Activated naive CD8-positive, alpha-beta T cell treated with anti-CD3 and anti-CD28 coated beads, Interleukin-2, amount 50 U/mL, for 24 hours (primary cell): ENCODE results near the gene BLTP3B.
A peak's percentile ranks its signal among the peaks of the same experiment; 100 is the strongest.

Experiments
- ATAC-seq: fragments of 150-1000 bp; cut with Tn5 transposase; one replicate; pipeline ENCODE4 v1.10.0; 2021
- DNase-seq: peaks from one replicate; pipeline ENCODE4 v3.0.0; 2021
- H3K27ac Mint-ChIP-seq: one replicate; pipeline ENCODE4 v1.8.0; 2021; ENCODE audit warnings: mild to moderate bottlenecking, mixed read lengths
- H3K27me3 Mint-ChIP-seq: one replicate; pipeline ENCODE4 v1.8.0; 2021; ENCODE audit warnings: mixed read lengths
- H3K36me3 Mint-ChIP-seq: one replicate; pipeline ENCODE4 v1.8.0; 2021; ENCODE audit warnings: low read depth, mixed read lengths
- H3K4me1 Mint-ChIP-seq: one replicate; pipeline ENCODE4 v1.8.0; 2021; ENCODE audit warnings: mixed read lengths
- H3K4me3 Mint-ChIP-seq: one replicate; pipeline ENCODE4 v1.8.0; 2021; ENCODE audit warnings: mild to moderate bottlenecking, moderate library complexity, mixed read lengths
- H3K9me3 Mint-ChIP-seq: one replicate; pipeline ENCODE4 v1.8.0; 2021; ENCODE audit warnings: mixed read lengths

BLTP3B gene

GRCh38 chr12:100146252-100146651 is 3.6 kb upstream of the BLTP3B start:
- H3K4me1 Mint-ChIP-seq = peaks cover 18% of the 10 kb centered on the region
- ATAC-seq (no peak), DNase-seq (no peak)
- H3K36me3 Mint-ChIP-seq = peaks cover 7% of the 10 kb centered on the region
- H3K4me3 Mint-ChIP-seq = no peak overlapping the region
- H3K27ac Mint-ChIP-seq = no peak overlapping the region
- H3K27me3 Mint-ChIP-seq = no peaks in the 10 kb centered on the region
- no peaks in the 10 kb centered on the region for H3K9me3 Mint-ChIP-seq

GRCh38 chr12:100145643-100146042 is 3.0 kb upstream of the BLTP3B start:
- H3K4me1 Mint-ChIP-seq = peaks cover 22% of the 10 kb centered on the region
- no peak overlapping the region for H3K27ac Mint-ChIP-seq
- no peaks in the 10 kb centered on the region for H3K27me3 Mint-ChIP-seq
- peaks cover 10% of the 10 kb centered on the region for H3K36me3 Mint-ChIP-seq
- no peak for ATAC-seq
- no peak overlapping the region for H3K4me3 Mint-ChIP-seq
- DNase-seq = no peak
- no peaks in the 10 kb centered on the region for H3K9me3 Mint-ChIP-seq

GRCh38 chr12:100141998-100142850 is 450 bp downstream of the BLTP3B start:
- peak; percentile 46 for ATAC-seq
- Mint-ChIP-seq H3K4me3 (peak overlapping the region; percentile 95), H3K27me3 (no peaks in the 10 kb centered on the region), H3K36me3 (peaks cover 26% of the 10 kb centered on the region), H3K4me1 (peaks cover 55% of the 10 kb centered on the region), H3K9me3 (no peaks in the 10 kb centered on the region), H3K27ac (peak overlapping the region; percentile 99)
- peak; percentile 50 for DNase-seq

GRCh38 chr12:100141666-100141997 is 1.0 kb downstream of the BLTP3B start:
- ATAC-seq = peak; percentile 72
- Mint-ChIP-seq H3K36me3 (peaks cover 29% of the 10 kb centered on the region), H3K4me1 (peaks cover 58% of the 10 kb centered on the region), H3K9me3 (no peaks in the 10 kb centered on the region), H3K27me3 (no peaks in the 10 kb centered on the region), H3K4me3 (peak overlapping the region; percentile 95), H3K27ac (peak overlapping the region; percentile 99)
- peak; percentile 20 for DNase-seq

GRCh38 chr12:100138803-100139098 is 3.9 kb downstream of the BLTP3B start:
- peaks cover 40% of the 10 kb centered on the region for H3K36me3 Mint-ChIP-seq
- no peak for ATAC-seq
- H3K27me3 Mint-ChIP-seq = no peaks in the 10 kb centered on the region
- no peaks in the 10 kb centered on the region for H3K9me3 Mint-ChIP-seq
- H3K27ac Mint-ChIP-seq = peak overlapping the region; percentile 59
- H3K4me3 Mint-ChIP-seq = peak overlapping the region; percentile 15
- H3K4me1 Mint-ChIP-seq = peaks cover 65% of the 10 kb centered on the region
- no peak for DNase-seq

- DNase-seq (no peak), ATAC-seq (no peak)
- Mint-ChIP-seq H3K36me3 (peaks cover 42% of the 10 kb centered on the region), H3K4me1 (peaks cover 62% of the 10 kb centered on the region), H3K27me3 (no peaks in the 10 kb centered on the region), H3K9me3 (no peaks in the 10 kb centered on the region), H3K4me3 (no peak overlapping the region), H3K27ac (peak overlapping the region; percentile 59)
Observed at GRCh38 chr12:100138048-100138802, 4.4 kb downstream of the BLTP3B start.

- ATAC-seq (no peak), DNase-seq (no peak)
- Mint-ChIP-seq H3K27ac (no peak overlapping the region), H3K27me3 (no peaks in the 10 kb centered on the region), H3K9me3 (no peaks in the 10 kb centered on the region), H3K4me1 (peaks cover 40% of the 10 kb centered on the region), H3K4me3 (no peak overlapping the region), H3K36me3 (peaks cover 23% of the 10 kb centered on the region)
Observed at GRCh38 chr12:100133200-100133599, 9.5 kb downstream of the BLTP3B start.

GRCh38 chr12:100128512-100128908 is 14.2 kb downstream of the BLTP3B start:
- ATAC-seq (no peak), DNase-seq (no peak)
- Mint-ChIP-seq H3K36me3 (peaks cover 9% of the 10 kb centered on the region), H3K4me3 (no peak overlapping the region), H3K27me3 (no peaks in the 10 kb centered on the region), H3K9me3 (no peaks in the 10 kb centered on the region), H3K27ac (peak overlapping the region; percentile 56), H3K4me1 (peaks cover 30% of the 10 kb centered on the region)

GRCh38 chr12:100127766-100128511 is 14.7 kb downstream of the BLTP3B start:
- DNase-seq (no peak), ATAC-seq (no peak)
- H3K36me3 Mint-ChIP-seq = peaks cover 6% of the 10 kb centered on the region
- H3K4me3 Mint-ChIP-seq = no peak overlapping the region
- no peaks in the 10 kb centered on the region for H3K9me3 Mint-ChIP-seq
- peaks cover 28% of the 10 kb centered on the region for H3K4me1 Mint-ChIP-seq
- peak overlapping the region; percentile 56 for H3K27ac Mint-ChIP-seq
- H3K27me3 Mint-ChIP-seq = no peaks in the 10 kb centered on the region

GRCh38 chr12:100123316-100124095 is 19.2 kb downstream of the BLTP3B start:
- DNase-seq (no peak), ATAC-seq (no peak)
- Mint-ChIP-seq H3K4me3 (no peak overlapping the region), H3K27me3 (no peaks in the 10 kb centered on the region), H3K36me3 (peaks cover 14% of the 10 kb centered on the region), H3K9me3 (peaks cover 5% of the 10 kb centered on the region), H3K27ac (no peak overlapping the region), H3K4me1 (peaks cover 15% of the 10 kb centered on the region)

GRCh38 chr12:100120355-100120754 is 22.3 kb downstream of the BLTP3B start:
- Mint-ChIP-seq H3K9me3 (peaks cover 12% of the 10 kb centered on the region), H3K27ac (no peak overlapping the region), H3K4me3 (no peak overlapping the region), H3K27me3 (no peaks in the 10 kb centered on the region), H3K4me1 (peaks cover 6% of the 10 kb centered on the region), H3K36me3 (peaks cover 32% of the 10 kb centered on the region)
- ATAC-seq (no peak), DNase-seq (no peak)

GRCh38 chr12:100115291-100115690 is 27.4 kb downstream of the BLTP3B start:
- Mint-ChIP-seq H3K36me3 (peaks cover 30% of the 10 kb centered on the region), H3K4me3 (no peak overlapping the region), H3K9me3 (peaks cover 7% of the 10 kb centered on the region), H3K4me1 (peaks cover 21% of the 10 kb centered on the region), H3K27me3 (no peaks in the 10 kb centered on the region), H3K27ac (no peak overlapping the region)
- no peak for DNase-seq
- no peak for ATAC-seq

GRCh38 chr12:100114574-100114973 is 28.1 kb downstream of the BLTP3B start:
- peaks cover 22% of the 10 kb centered on the region for H3K4me1 Mint-ChIP-seq
- H3K4me3 Mint-ChIP-seq = no peak overlapping the region
- no peak overlapping the region for H3K27ac Mint-ChIP-seq
- DNase-seq (no peak), ATAC-seq (no peak)
- no peaks in the 10 kb centered on the region for H3K27me3 Mint-ChIP-seq
- peaks cover 7% of the 10 kb centered on the region for H3K9me3 Mint-ChIP-seq
- peaks cover 35% of the 10 kb centered on the region for H3K36me3 Mint-ChIP-seq

- Mint-ChIP-seq H3K4me3 (no peak overlapping the region), H3K27ac (no peak overlapping the region), H3K27me3 (no peaks in the 10 kb centered on the region), H3K9me3 (peaks cover 6% of the 10 kb centered on the region), H3K4me1 (peaks cover 18% of the 10 kb centered on the region), H3K36me3 (peaks cover 44% of the 10 kb centered on the region)
- ATAC-seq (no peak), DNase-seq (no peak)
Observed at GRCh38 chr12:100110276-100110675, 32.4 kb downstream of the BLTP3B start.
